Astrocyte (in vitro differentiated cells and primary cell): ENCODE results near the gene ADCY1.
"Not testable (repeated sequence)": the region's sequence is repeated elsewhere in the genome, so short reads cannot be mapped to it uniquely, and the experiment has no call there.

Experiments used
- EZH2 ChIP-seq: IDR thresholded peaks from 2 replicates; pipeline ENCODE4 v1.6.1; 2012; ENCODE audit warnings: mild to moderate bottlenecking, low read length, inconsistent platforms; ENCODE audit not compliant: insufficient read depth
- TF ChIP-seq, protein P1 (sequence below): IDR thresholded peaks from 2 replicates; pipeline ENCODE4 v1.5.1; 2011; ENCODE audit warnings: low read depth, mild to moderate bottlenecking, inconsistent platforms, low read length, moderate library complexity; ENCODE audit not compliant: insufficient read depth

DNA sequence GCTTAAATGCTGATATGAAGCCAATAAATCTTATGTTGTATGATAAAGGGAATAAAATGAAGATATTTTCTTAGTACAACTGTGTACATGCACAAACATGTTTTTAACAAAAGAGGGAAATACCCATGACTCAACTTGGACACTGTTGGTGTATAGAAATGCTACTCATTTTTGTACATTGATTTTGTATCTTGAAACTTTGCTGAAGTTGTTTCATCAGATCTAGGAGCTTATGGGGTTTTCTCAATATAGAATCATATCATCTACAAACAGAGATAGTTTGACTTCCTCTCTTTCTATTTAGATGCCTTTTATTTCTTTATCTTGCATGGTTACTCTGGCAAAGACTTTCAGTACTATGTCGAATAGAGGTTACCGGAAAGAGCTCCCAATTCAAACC, 25.3 kb upstream of the ADCY1 start:
- TF ChIP-seq, protein P1, sequence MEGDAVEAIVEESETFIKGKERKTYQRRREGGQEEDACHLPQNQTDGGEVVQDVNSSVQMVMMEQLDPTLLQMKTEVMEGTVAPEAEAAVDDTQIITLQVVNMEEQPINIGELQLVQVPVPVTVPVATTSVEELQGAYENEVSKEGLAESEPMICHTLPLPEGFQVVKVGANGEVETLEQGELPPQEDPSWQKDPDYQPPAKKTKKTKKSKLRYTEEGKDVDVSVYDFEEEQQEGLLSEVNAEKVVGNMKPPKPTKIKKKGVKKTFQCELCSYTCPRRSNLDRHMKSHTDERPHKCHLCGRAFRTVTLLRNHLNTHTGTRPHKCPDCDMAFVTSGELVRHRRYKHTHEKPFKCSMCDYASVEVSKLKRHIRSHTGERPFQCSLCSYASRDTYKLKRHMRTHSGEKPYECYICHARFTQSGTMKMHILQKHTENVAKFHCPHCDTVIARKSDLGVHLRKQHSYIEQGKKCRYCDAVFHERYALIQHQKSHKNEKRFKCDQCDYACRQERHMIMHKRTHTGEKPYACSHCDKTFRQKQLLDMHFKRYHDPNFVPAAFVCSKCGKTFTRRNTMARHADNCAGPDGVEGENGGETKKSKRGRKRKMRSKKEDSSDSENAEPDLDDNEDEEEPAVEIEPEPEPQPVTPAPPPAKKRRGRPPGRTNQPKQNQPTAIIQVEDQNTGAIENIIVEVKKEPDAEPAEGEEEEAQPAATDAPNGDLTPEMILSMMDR = not testable (repeated sequence)
- not testable (repeated sequence) for TF ChIP-seq EZH2
